Inflammatory macrophage (primary cell): ENCODE data around the gene SOCS7.
A peak's percentile ranks its signal among the peaks of the same experiment; 100 is the strongest.
"Not testable (repeated sequence)": the region's sequence is repeated elsewhere in the genome, so short reads cannot be mapped to it uniquely, and the experiment has no call there.

Experiments used
- DNase-seq, 2 donors: peaks; one replicate each; pipeline ENCODE4 v3.0.0-alpha.2; 2020 to 2022

SOCS7 gene

GRCh38 chr17:38421871-38422827 lies 70.5 kb downstream of the SOCS7 start:
- no peak for DNase-seq

GRCh38 chr17:38424297-38424972 lies 72.8 kb downstream of the SOCS7 start:
- no peak for DNase-seq

GRCh38 chr17:38425031-38425430 lies 73.4 kb downstream of the SOCS7 start:
- no peak for DNase-seq

- no peak for DNase-seq
Observed at GRCh38 chr17:38425744-38426143, 74.1 kb downstream of the SOCS7 start.

- no peak for DNase-seq
Observed at GRCh38 chr17:38426441-38426840, 74.8 kb downstream of the SOCS7 start.

GRCh38 chr17:38427160-38427949 lies 75.7 kb downstream of the SOCS7 start:
- DNase-seq = no peak

- DNase-seq = peak in 1 of 2 donors; percentile 24
Observed at GRCh38 chr17:38428112-38428642, 76.5 kb downstream of the SOCS7 start, which contains the start of gene ARHGAP23. ARHGAP23 (plus strand) TSS chr17:38428464; CDS start chr17:38428486, 22 bp downstream.

- DNase-seq = no peak
Observed at GRCh38 chr17:38428643-38429371, 77.2 kb downstream of the SOCS7 start.

GRCh38 chr17:38429476-38430100 lies 77.9 kb downstream of the SOCS7 start:
- DNase-seq = no peak

GRCh38 chr17:38430316-38430715 lies 78.7 kb downstream of the SOCS7 start:
- DNase-seq = peak; percentile 9 to 36

GRCh38 chr17:38430822-38431221 lies 79.2 kb downstream of the SOCS7 start:
- no peak for DNase-seq

- DNase-seq = no peak
Observed at GRCh38 chr17:38431346-38432145, 79.9 kb downstream of the SOCS7 start.

- DNase-seq = no peak
Observed at GRCh38 chr17:38434178-38434665, 82.6 kb downstream of the SOCS7 start.

- DNase-seq = no peak
Observed at GRCh38 chr17:38435795-38436194, 84.2 kb downstream of the SOCS7 start.

- no peak for DNase-seq
Observed at GRCh38 chr17:38436386-38436785, 84.7 kb downstream of the SOCS7 start.

- DNase-seq = not testable (repeated sequence)
Observed at GRCh38 chr17:38437313-38437712, 85.7 kb downstream of the SOCS7 start.

GRCh38 chr17:38439436-38439835 lies 87.8 kb downstream of the SOCS7 start:
- DNase-seq = no peak

- DNase-seq = no peak
Observed at GRCh38 chr17:38440614-38441397, 89.2 kb downstream of the SOCS7 start.

GRCh38 chr17:38441429-38442061 lies 89.9 kb downstream of the SOCS7 start:
- no peak for DNase-seq
